K562 (cell line): ENCODE measurements around the gene FUT2. TPM values are rescaled to one million over a fixed set of nuclear protein-coding genes. Genes with fewer than 3 reads are reported as not detected.
A peak's percentile ranks its signal among the peaks of the same experiment; 100 is the strongest.

Experiments
- ATAC-seq: fragments of 200-7000 bp; cut with Tn5 transposase; 3 replicates; pipeline ENCODE4 v1.9.1; 2020; ENCODE audit warnings: moderate library complexity
- BruUV-seq: library from RNA; stranded (reverse); fragments of 400-500 nt; replicated peaks from 2 replicates; lab custom pipeline; 2021; lab: Mats Ljungman, UMichigan
- CTCF ChIA-PET: fragments of 300-600 bp; formaldehyde crosslinking; extraction: SDS; loops from one replicate; lab custom pipeline; 2021; ENCODE audit warnings: low intra/inter-chr PET ratio; lab: Yijun Ruan, JAX
- POLR2A ChIA-PET: fragments of 300-600, 350-650 bp; sonication (Branson Sonifier 250); formaldehyde crosslinking; extraction: SDS; loops from one replicate; lab custom pipeline; 2021; ENCODE audit warnings: antibody characterized with exemption, inconsistent platforms; lab: Yijun Ruan, JAX
- DNase-seq, 4 experiments: peaks; one replicate each; pipeline versions ENCODE4 v3.0.0 to v3.0.0-alpha.2; 2011 to 2018; ENCODE audit warnings: low spot score in 3 of 4, mixed read lengths in 3 of 4; ENCODE audit errors: extremely low read depth in 1 of 4
- FAIRE-seq: peaks from 2 replicates; lab custom pipeline; 2011; peaks lifted over from hg19 to GRCh38; lab: Jason Lieb, UNC
- H2AFZ ChIP-seq: 2 replicates; pipeline ENCODE4 v1.6.0; 2011; ENCODE audit warnings: low read depth, low read length, control low read depth, inconsistent platforms
- H3K27ac ChIP-seq: fragments of 200-600 bp; 3 replicates; pipeline ENCODE4 v1.8.0; 2011; ENCODE audit warnings: low read depth, mild to moderate bottlenecking, control low read depth, inconsistent platforms, low read length, moderate library complexity, mixed read lengths; ENCODE audit errors: extremely low read depth
- H3K27me3 ChIP-seq, 2 experiments: fragments of 300-600 bp in 1 of 2; 2 replicates in 1 of 2; 3 replicates in 1 of 2; pipeline versions ENCODE4 v1.6.0 to v1.8.0; 2011; ENCODE audit warnings: inconsistent platforms in 2 of 2, low read length in 2 of 2, mild to moderate bottlenecking in 1 of 2, mixed read lengths in 1 of 2, moderate library complexity in 1 of 2; ENCODE audit not compliant: control insufficient read depth in 2 of 2, insufficient read depth in 2 of 2
- H3K36me3 ChIP-seq: fragments of 300-600 bp; 3 replicates; pipeline ENCODE4 v1.8.0; 2011; ENCODE audit warnings: mild to moderate bottlenecking, low read length, inconsistent platforms; ENCODE audit not compliant: control insufficient read depth, insufficient read depth
- H3K4me1 ChIP-seq, 2 experiments: fragments of 200-600 bp in 1 of 2; replicated peaks in 1 of 2; 2 replicates in 1 of 2; 3 replicates in 1 of 2; pipeline versions ENCODE4 v1.5.1 to v1.8.0; 2011; ENCODE audit warnings: inconsistent platforms in 2 of 2, low read length in 2 of 2, mild to moderate bottlenecking in 1 of 2, mixed read lengths in 1 of 2, moderate library complexity in 1 of 2; ENCODE audit not compliant: control insufficient read depth in 2 of 2, insufficient read depth in 2 of 2
- H3K4me2 ChIP-seq: 2 replicates; pipeline ENCODE4 v1.6.1; 2011; ENCODE audit warnings: low read length, control low read depth, inconsistent platforms, mixed read lengths; ENCODE audit not compliant: insufficient read depth
- H3K4me3 ChIP-seq: fragments of 200-600 bp; sonication (generic), shearing (Covaris generic); 2 replicates; pipeline ENCODE4 v1.5.1; 2016; ENCODE audit warnings: control low read depth, inconsistent platforms
- H3K79me2 ChIP-seq: fragments of 200-600 bp; 3 replicates; pipeline ENCODE4 v1.8.0; 2011; ENCODE audit warnings: low read length, inconsistent platforms; ENCODE audit not compliant: control insufficient read depth, insufficient read depth
- H3K9ac ChIP-seq, 2 experiments: 2 replicates each; pipeline versions ENCODE4 v1.6.0 to v1.6.1; 2011; ENCODE audit warnings: low read depth in 2 of 2, low read length in 2 of 2, control low read depth in 1 of 2, inconsistent platforms in 1 of 2, mild to moderate bottlenecking in 1 of 2, mixed read lengths in 1 of 2; ENCODE audit not compliant: insufficient read depth in 1 of 2
- H3K9me1 ChIP-seq: one replicate; pipeline ENCODE4 v1.6.0; 2011; ENCODE audit warnings: inconsistent platforms, mild to moderate bottlenecking, low read length, moderate library complexity; ENCODE audit not compliant: control insufficient read depth, insufficient read depth
- H3K9me3 ChIP-seq: replicated peaks from 2 replicates; pipeline ENCODE4 v1.5.1; 2011; ENCODE audit warnings: low read depth, low read length, inconsistent platforms; ENCODE audit not compliant: control insufficient read depth, insufficient read depth
- H4K20me1 ChIP-seq: replicated peaks from 2 replicates; pipeline ENCODE4 v1.6.1; 2011; ENCODE audit warnings: low read length, inconsistent platforms, mixed read lengths; ENCODE audit not compliant: control insufficient read depth, insufficient read depth
- CBFA2T2 ChIP-seq: fragments of 450-650 bp; conservative IDR thresholded peaks from 2 replicates; pipeline ENCODE4 v1.6.1; 2017; ENCODE audit warnings: mild to moderate bottlenecking
- FOXA3 ChIP-seq, 2 experiments: fragments of 450-650 bp in 1 of 2; sonication (generic) in 1 of 2; formaldehyde crosslinking; IDR thresholded peaks in 1 of 2; conservative IDR thresholded peaks in 1 of 2; 2 replicates each; pipeline versions ENCODE4 v1.4.0 to v1.8.0; 2020 to 2022; ENCODE audit warnings: mild to moderate bottlenecking in 2 of 2, missing genetic modification reagents in 1 of 2
- NFIC ChIP-seq: fragments of 450-650 bp; IDR thresholded peaks from 2 replicates; pipeline ENCODE4 v1.6.1; 2017; ENCODE audit warnings: mild to moderate bottlenecking, inconsistent platforms
- SMARCE1 ChIP-seq: fragments of 450-650 bp; IDR thresholded peaks from 2 replicates; pipeline ENCODE4 v1.7.1; 2016; ENCODE audit warnings: mild to moderate bottlenecking
- WGBS: fragments of 100-300 bp; shearing (Covaris generic); methylation state at CpG from one replicate; pipeline ENCODE4 v1.1.6; 2016; ENCODE audit warnings: low coverage, mixed read lengths; ENCODE audit not compliant: insufficient coverage; ENCODE audit errors: missing lambda C conversion rate; 5-methylcytosine and 5-hydroxymethylcytosine counted together
- in situ Hi-C: fragments of 300-500 bp; cut with MboI; formaldehyde crosslinking; loops from 4 replicates; pipeline ENCODE4 v1.15.0; 2018; ENCODE audit warnings: inconsistent platforms, mixed read lengths
- intact Hi-C: fragments of 100-400 bp; cut with micrococcal nuclease; formaldehyde crosslinking; loops from 2 replicates; pipeline ENCODE4 v1.14.2; 2022
- polyA plus RNA-seq, 8 experiments: library from polyadenylated mRNA; depleted of rRNA in 4 of 8; stranded (reverse) in 5 of 8; unstranded in 3 of 8; fragments of >200 nt; fragmentation: Nextera tagmentation in 2 of 8; fragmentation: Illumina TruSeq in 1 of 8; extraction: Ambion mirVana in 2 of 8; extraction: Trizol in 1 of 8; gene quantifications; 2 replicates each; pipeline versions ENCODE4 v1.2.1 to v1.2.3, GENCODE V29; 2011 to 2014; ENCODE audit warnings: inconsistent platforms in 1 of 8, missing spikeins in 1 of 8
- total RNA-seq, 7 experiments: library from RNA; depleted of rRNA in 6 of 7; stranded (reverse); fragments of >200 nt in 6 of 7; fragmentation: Illumina TruSeq in 2 of 7; extraction: Trizol in 2 of 7; gene quantifications; 2 replicates each; pipeline versions ENCODE4 v1.2.1 to v1.2.3, GENCODE V29; 2011 to 2021; ENCODE audit warnings: low replicate concordance in 1 of 7
- TF ChIP-seq, protein P1 (sequence below): fragments of 450-650 bp; IDR thresholded peaks from 2 replicates; pipeline ENCODE4 v1.6.1; 2016

Gene FUT2
- total and polyA plus RNA-seq, 9 of the 15 experiments (the other 6 are each of a cell fraction or from before 2014, with no cell fraction given) = 0.03 to 0.04 TPM; not detected in 7

- intact Hi-C loops = no loop called here
- no TSS peak for BruUV-seq
- in situ Hi-C loops = no loop called here
- H3K4me2 ChIP-seq = no peak overlapping the region
- ATAC-seq (no peak), FAIRE-seq (peak; percentile 23), DNase-seq (no peak)
- H3K9me1 ChIP-seq = no peaks in the 10 kb centered on the region
- H3K9ac ChIP-seq = 0 out of 4 replicates have a peak overlapping the region, but pooled peaks of 1 of the 2 experiments have one; percentile 52
- no peak overlapping the region for H3K4me3 ChIP-seq
- H3K9me3 ChIP-seq = no peaks in the 10 kb centered on the region
- H4K20me1 ChIP-seq = no peaks in the 10 kb centered on the region
- WGBS = 54% methylated on average over 2 of the region's 2 CpGs
- no peaks in the 10 kb centered on the region for H3K79me2 ChIP-seq
- CTCF ChIA-PET = no interaction called here
- H2AFZ ChIP-seq = no peak overlapping the region
- POLR2A ChIA-PET = interaction anchor here (1.0 kb wide), 1 partner anchor 9 kb away, joined by 4 read pairs; no protein-coding TSS in a partner anchor
- no peaks in the 10 kb centered on the region for H3K27me3 ChIP-seq
- TF ChIP-seq FOXA3 (CRISPR knock-in tag; conservative IDR thresholded peaks at IDR 0.05 in 1 of 2, IDR thresholded peaks at IDR 0.05 in 1 of 2) = no peak
- peak; percentile 80 for TF ChIP-seq NFIC
- H3K4me1 ChIP-seq = peaks cover 0 to 19% of the 10 kb centered on the region in 2 experiments; a peak in 2 of 5 replicates
- no peak overlapping the region for H3K27ac ChIP-seq
- H3K36me3 ChIP-seq = no peaks in the 10 kb centered on the region
These were observed 9.7 kb downstream of the FUT2 start for GRCh38 chr19:48705431-48705830.

- Histone ChIP-seq H3K79me2 (peaks cover 1% of the 10 kb centered on the region; the same call in 1 of the 3 replicates), H3K9me3 (no peaks in the 10 kb centered on the region)
These were observed 12.7 kb downstream of the FUT2 start for GRCh38 chr19:48708471-48708870.

More at GRCh38 chr19:48708471-48708870, 12.7 kb downstream of the FUT2 start:
- no peaks in the 10 kb centered on the region for H3K27me3 ChIP-seq
- WGBS = 24% methylated on average over 11 of the region's 11 CpGs
- H4K20me1 ChIP-seq = no peaks in the 10 kb centered on the region
- H3K4me3 ChIP-seq = no peak overlapping the region
- BruUV-seq = no TSS peak
- 0 out of 4 replicates have a peak overlapping the region, but pooled peaks of 1 of the 2 experiments have one; percentile 60 for H3K9ac ChIP-seq
- in situ Hi-C loops (no loop called here), intact Hi-C loops (no loop called here)
- no peaks in the 10 kb centered on the region for H3K9me1 ChIP-seq
- H2AFZ ChIP-seq = no peak overlapping the region
- POLR2A ChIA-PET = interaction anchor here (1.1 kb wide), 1 partner anchor 30 kb away, joined by 3 read pairs; no protein-coding TSS in a partner anchor
- no peak for DNase-seq
- H3K27ac ChIP-seq = no peak overlapping the region
- peaks cover 8 to 20% of the 10 kb centered on the region in 2 experiments; a peak in 4 of 5 replicates for H3K4me1 ChIP-seq
- no peaks in the 10 kb centered on the region for H3K36me3 ChIP-seq
- FAIRE-seq = no peak
- H3K4me2 ChIP-seq = no peak overlapping the region; the same call in 1 of the 2 replicates
- no peak for ATAC-seq
- TF ChIP-seq SMARCE1 = no peak
- peak; percentile 9; the same call in 1 of the 2 replicates for TF ChIP-seq CBFA2T2
- TF ChIP-seq, protein P1, sequence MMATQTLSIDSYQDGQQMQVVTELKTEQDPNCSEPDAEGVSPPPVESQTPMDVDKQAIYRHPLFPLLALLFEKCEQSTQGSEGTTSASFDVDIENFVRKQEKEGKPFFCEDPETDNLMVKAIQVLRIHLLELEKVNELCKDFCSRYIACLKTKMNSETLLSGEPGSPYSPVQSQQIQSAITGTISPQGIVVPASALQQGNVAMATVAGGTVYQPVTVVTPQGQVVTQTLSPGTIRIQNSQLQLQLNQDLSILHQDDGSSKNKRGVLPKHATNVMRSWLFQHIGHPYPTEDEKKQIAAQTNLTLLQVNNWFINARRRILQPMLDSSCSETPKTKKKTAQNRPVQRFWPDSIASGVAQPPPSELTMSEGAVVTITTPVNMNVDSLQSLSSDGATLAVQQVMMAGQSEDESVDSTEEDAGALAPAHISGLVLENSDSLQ = 0 out of 2 replicates have a peak, but pooled peaks have one; percentile 6
- TF ChIP-seq, all 486 proteins: peak for 2
- CTCF ChIA-PET = no interaction called here
